Astrocyte (in vitro differentiated cells and primary cell): ENCODE measurements around the gene ALPK3. TPM values are rescaled to one million over a fixed set of nuclear protein-coding genes. Genes with fewer than 3 reads are reported as not detected.
A peak's percentile ranks its signal among the peaks of the same experiment; 100 is the strongest.

Experiments used
- DNase-seq: peaks from one replicate; pipeline ENCODE4 v3.0.0-alpha.2; 2010; ENCODE audit warnings: low read depth
- FAIRE-seq: peaks from 2 replicates; lab custom pipeline; 2011; peaks lifted over from hg19 to GRCh38; lab: Jason Lieb, UNC
- H2AFZ ChIP-seq: 2 replicates; pipeline ENCODE4 v1.6.0; 2012; ENCODE audit warnings: low read depth, low read length, inconsistent platforms
- H3K27ac ChIP-seq: 2 replicates; pipeline ENCODE4 v1.5.1; 2011; ENCODE audit warnings: low read depth, low read length, inconsistent platforms
- H3K27me3 ChIP-seq: 2 replicates; pipeline ENCODE4 v1.6.0; 2011; ENCODE audit warnings: low read length, inconsistent platforms; ENCODE audit not compliant: insufficient read depth
- H3K36me3 ChIP-seq: 2 replicates; pipeline ENCODE4 v1.5.1; 2011; ENCODE audit warnings: low read length, inconsistent platforms; ENCODE audit not compliant: insufficient read depth
- H3K4me1 ChIP-seq: 2 replicates; pipeline ENCODE4 v1.5.1; 2011; ENCODE audit warnings: low read length, inconsistent platforms; ENCODE audit not compliant: insufficient read depth
- H3K4me2 ChIP-seq: 2 replicates; pipeline ENCODE4 v1.6.0; 2012; ENCODE audit warnings: low read length, inconsistent platforms
- H3K4me3 ChIP-seq: 2 replicates; pipeline ENCODE4 v1.5.1; 2011; ENCODE audit warnings: low read depth, mild to moderate bottlenecking, low read length, inconsistent platforms; ENCODE audit not compliant: insufficient read depth
- H3K79me2 ChIP-seq: 2 replicates; pipeline ENCODE4 v1.6.0; 2012; ENCODE audit warnings: mild to moderate bottlenecking, low read length, inconsistent platforms; ENCODE audit not compliant: insufficient read depth
- H3K9ac ChIP-seq: 2 replicates; pipeline ENCODE4 v1.6.0; 2012; ENCODE audit warnings: mild to moderate bottlenecking, low read length, inconsistent platforms
- H3K9me3 ChIP-seq: 2 replicates; pipeline ENCODE4 v1.5.1; 2012; ENCODE audit warnings: low read depth, mild to moderate bottlenecking, low read length, inconsistent platforms; ENCODE audit not compliant: insufficient read depth
- H4K20me1 ChIP-seq: 2 replicates; pipeline ENCODE4 v1.6.0; 2012; ENCODE audit warnings: low read length, inconsistent platforms; ENCODE audit not compliant: insufficient read depth
- H3K27ac Mint-ChIP-seq: one replicate; pipeline ENCODE4 v1.8.0; 2021; ENCODE audit warnings: mild to moderate bottlenecking, mixed read lengths; ENCODE audit not compliant: unreplicated experiment
- H3K27me3 Mint-ChIP-seq: one replicate; pipeline ENCODE4 v1.8.0; 2021; ENCODE audit warnings: low read depth, mixed read lengths; ENCODE audit not compliant: unreplicated experiment
- H3K36me3 Mint-ChIP-seq: one replicate; pipeline ENCODE4 v1.8.0; 2021; ENCODE audit warnings: low read depth, mixed read lengths; ENCODE audit not compliant: unreplicated experiment
- H3K4me1 Mint-ChIP-seq: one replicate; pipeline ENCODE4 v1.8.0; 2021; ENCODE audit warnings: low read depth, mixed read lengths; ENCODE audit not compliant: unreplicated experiment
- H3K4me3 Mint-ChIP-seq: one replicate; pipeline ENCODE4 v1.8.0; 2021; ENCODE audit warnings: mild to moderate bottlenecking, moderate library complexity, mixed read lengths; ENCODE audit not compliant: unreplicated experiment
- H3K9me3 Mint-ChIP-seq: one replicate; pipeline ENCODE4 v1.8.0; 2021; ENCODE audit warnings: mild to moderate bottlenecking, mixed read lengths; ENCODE audit not compliant: unreplicated experiment
- EZH2 ChIP-seq: IDR thresholded peaks from 2 replicates; pipeline ENCODE4 v1.6.1; 2012; ENCODE audit warnings: mild to moderate bottlenecking, low read length, inconsistent platforms; ENCODE audit not compliant: insufficient read depth
- total RNA-seq: library from RNA; stranded (reverse); gene quantifications from 2 replicates; pipeline ENCODE4 v1.2.1, GENCODE V29; 2021
- TF ChIP-seq, protein P1 (sequence below): IDR thresholded peaks from 2 replicates; pipeline ENCODE4 v1.5.1; 2011; ENCODE audit warnings: low read depth, mild to moderate bottlenecking, inconsistent platforms, low read length, moderate library complexity; ENCODE audit not compliant: insufficient read depth

The ALPK3 gene
- total RNA-seq, 1 donor from 2014 or later = 9.1 TPM

DNA sequence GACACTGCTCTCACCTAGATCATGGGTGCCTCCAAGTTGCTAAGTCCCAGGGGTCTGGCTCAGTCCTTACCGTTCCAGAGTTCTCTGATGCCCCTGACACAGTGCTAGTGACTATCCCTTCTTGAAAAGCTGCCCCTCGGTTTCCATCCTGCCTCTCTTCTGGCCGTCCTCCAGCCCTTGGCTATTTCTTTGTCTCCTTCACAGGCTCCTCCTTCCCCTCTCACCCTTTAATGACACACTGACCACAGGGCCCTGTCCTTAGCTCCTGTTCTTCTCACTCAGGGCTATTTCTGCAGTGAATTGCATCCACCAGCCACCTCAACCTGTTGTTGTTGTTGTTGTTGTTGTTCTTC, 98.4 kb downstream of the ALPK3 start:
- no peaks in the 10 kb centered on the region for H3K79me2 ChIP-seq
- no peaks in the 10 kb centered on the region for H4K20me1 ChIP-seq
- peak overlapping the region; percentile 90 for H3K27ac ChIP-seq
- H3K27me3 ChIP-seq = no peaks in the 10 kb centered on the region
- H3K4me3 ChIP-seq = no peak overlapping the region
- H3K4me1 ChIP-seq = peaks cover 45% of the 10 kb centered on the region
- peaks cover 12% of the 10 kb centered on the region for H3K27me3 Mint-ChIP-seq
- H3K9me3 ChIP-seq = no peaks in the 10 kb centered on the region
- H2AFZ ChIP-seq = peak overlapping the region; percentile 72
- peak overlapping the region; percentile 75 for H3K9ac ChIP-seq
- H3K4me3 Mint-ChIP-seq = no peak overlapping the region
- DNase-seq = no peak
- no peaks in the 10 kb centered on the region for H3K9me3 Mint-ChIP-seq
- peak overlapping the region; percentile 60 for H3K4me2 ChIP-seq
- FAIRE-seq = no peak
- no peaks in the 10 kb centered on the region for H3K36me3 ChIP-seq
- peaks cover 2% of the 10 kb centered on the region for H3K36me3 Mint-ChIP-seq
- no peak for TF ChIP-seq EZH2
- TF ChIP-seq, protein P1, sequence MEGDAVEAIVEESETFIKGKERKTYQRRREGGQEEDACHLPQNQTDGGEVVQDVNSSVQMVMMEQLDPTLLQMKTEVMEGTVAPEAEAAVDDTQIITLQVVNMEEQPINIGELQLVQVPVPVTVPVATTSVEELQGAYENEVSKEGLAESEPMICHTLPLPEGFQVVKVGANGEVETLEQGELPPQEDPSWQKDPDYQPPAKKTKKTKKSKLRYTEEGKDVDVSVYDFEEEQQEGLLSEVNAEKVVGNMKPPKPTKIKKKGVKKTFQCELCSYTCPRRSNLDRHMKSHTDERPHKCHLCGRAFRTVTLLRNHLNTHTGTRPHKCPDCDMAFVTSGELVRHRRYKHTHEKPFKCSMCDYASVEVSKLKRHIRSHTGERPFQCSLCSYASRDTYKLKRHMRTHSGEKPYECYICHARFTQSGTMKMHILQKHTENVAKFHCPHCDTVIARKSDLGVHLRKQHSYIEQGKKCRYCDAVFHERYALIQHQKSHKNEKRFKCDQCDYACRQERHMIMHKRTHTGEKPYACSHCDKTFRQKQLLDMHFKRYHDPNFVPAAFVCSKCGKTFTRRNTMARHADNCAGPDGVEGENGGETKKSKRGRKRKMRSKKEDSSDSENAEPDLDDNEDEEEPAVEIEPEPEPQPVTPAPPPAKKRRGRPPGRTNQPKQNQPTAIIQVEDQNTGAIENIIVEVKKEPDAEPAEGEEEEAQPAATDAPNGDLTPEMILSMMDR = no peak
- H3K4me1 Mint-ChIP-seq = peaks cover 29% of the 10 kb centered on the region
- peak overlapping the region; percentile 97 for H3K27ac Mint-ChIP-seq

DNA sequence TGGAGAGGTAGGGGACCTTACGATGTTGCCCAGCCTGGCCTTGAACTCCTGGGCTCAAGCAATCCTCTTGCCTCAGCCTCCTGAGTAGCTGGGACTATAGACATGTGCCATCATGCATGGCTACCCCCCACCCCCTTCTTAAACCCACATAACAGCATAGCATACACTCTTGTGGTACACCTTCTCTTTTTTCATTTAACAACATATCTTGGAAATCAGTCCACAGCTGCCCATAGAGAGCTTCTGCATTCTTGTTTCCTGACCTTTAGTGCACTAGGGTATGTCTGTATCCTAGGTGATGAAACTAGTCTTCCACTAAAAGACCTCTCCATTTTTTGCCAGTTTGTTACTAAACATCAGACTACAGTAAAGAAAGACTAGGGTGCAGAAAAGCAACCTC, 100.3 kb downstream of the ALPK3 start:
- peaks cover 21% of the 10 kb centered on the region for H3K4me1 Mint-ChIP-seq
- H3K27ac Mint-ChIP-seq = peak overlapping the region; percentile 29
- no peaks in the 10 kb centered on the region for H3K27me3 ChIP-seq
- H3K4me1 ChIP-seq = peaks cover 28% of the 10 kb centered on the region
- no peaks in the 10 kb centered on the region for H3K9me3 Mint-ChIP-seq
- H3K36me3 ChIP-seq = no peaks in the 10 kb centered on the region
- no peak overlapping the region for H3K4me3 Mint-ChIP-seq
- peaks cover 21% of the 10 kb centered on the region for H3K27me3 Mint-ChIP-seq
- no peak overlapping the region for H2AFZ ChIP-seq
- no peaks in the 10 kb centered on the region for H4K20me1 ChIP-seq
- no peak overlapping the region for H3K4me2 ChIP-seq
- H3K9me3 ChIP-seq = no peaks in the 10 kb centered on the region
- DNase-seq (no peak), FAIRE-seq (no peak)
- peaks cover 2% of the 10 kb centered on the region for H3K36me3 Mint-ChIP-seq
- TF ChIP-seq, protein P1 = no peak
- TF ChIP-seq EZH2 = no peak
- no peak overlapping the region for H3K9ac ChIP-seq
- no peaks in the 10 kb centered on the region for H3K79me2 ChIP-seq
- H3K27ac ChIP-seq = no peak overlapping the region
- no peak overlapping the region for H3K4me3 ChIP-seq

DNA sequence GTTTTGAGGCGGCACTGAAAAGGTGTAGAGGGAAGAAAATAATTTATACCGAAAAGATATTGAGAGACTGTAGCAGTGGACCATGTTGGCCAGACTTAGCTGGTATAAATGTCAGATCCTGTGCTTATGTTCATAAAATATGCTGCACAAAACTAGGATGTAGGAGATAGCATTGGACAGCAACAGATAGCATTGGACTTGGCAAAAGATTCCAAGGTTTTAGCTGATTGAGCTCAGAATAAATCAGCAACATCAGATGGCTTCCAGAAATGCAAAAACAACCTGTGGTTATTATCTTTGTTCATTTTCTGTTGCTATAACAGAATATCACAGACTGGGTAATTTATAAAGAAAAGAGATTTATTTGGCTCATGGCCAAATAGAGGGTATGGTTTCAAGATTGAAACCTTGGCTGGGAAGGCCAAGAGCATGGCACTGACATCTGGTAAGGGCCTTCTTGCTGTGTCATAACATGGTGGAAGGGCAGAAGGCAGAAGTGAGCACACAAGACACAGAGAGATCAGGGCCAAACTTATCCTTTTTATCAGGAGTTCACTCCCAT, 102.0 kb downstream of the ALPK3 start:
- TF ChIP-seq, protein P1 = no peak
- TF ChIP-seq EZH2 = no peak
- DNase-seq (no peak), FAIRE-seq (no peak)
- Mint-ChIP-seq H3K4me3 (no peak overlapping the region), H3K36me3 (peaks cover 2% of the 10 kb centered on the region), H3K27me3 (peaks cover 29% of the 10 kb centered on the region), H3K9me3 (no peaks in the 10 kb centered on the region), H3K27ac (no peak overlapping the region), H3K4me1 (peaks cover 17% of the 10 kb centered on the region)
- no peak overlapping the region for H2AFZ ChIP-seq
- H3K27me3 ChIP-seq = no peaks in the 10 kb centered on the region
- no peaks in the 10 kb centered on the region for H3K36me3 ChIP-seq
- no peaks in the 10 kb centered on the region for H4K20me1 ChIP-seq
- peaks cover 17% of the 10 kb centered on the region for H3K4me1 ChIP-seq
- no peaks in the 10 kb centered on the region for H3K9me3 ChIP-seq
- H3K4me2 ChIP-seq = no peak overlapping the region
- H3K4me3 ChIP-seq = no peak overlapping the region
- H3K9ac ChIP-seq = no peak overlapping the region
- H3K79me2 ChIP-seq = no peaks in the 10 kb centered on the region
- H3K27ac ChIP-seq = no peak overlapping the region
